HL-60/S4 treated with phorbol 12-myristate 13-acetate at 8.2 ng/mL for 4 days and 3 days (cell line): ENCODE data around the gene CHURC1.

Experiments
- in situ Hi-C: fragments of 300-500 bp; cut with MboI; formaldehyde crosslinking; loops from 2 replicates; pipeline ENCODE4 v1.15.0; 2022; ENCODE audit warnings: low sequenced_read_pairs

CHURC1 gene

GRCh38 chr14:64937821-64938193, 23.6 kb downstream of the CHURC1 start:
- in situ Hi-C loops = no loop called here

- in situ Hi-C loops = no loop called here
Measured at GRCh38 chr14:64938972-64939816, 24.9 kb downstream of the CHURC1 start.

GRCh38 chr14:64939817-64940190, 25.5 kb downstream of the CHURC1 start:
- in situ Hi-C loops = no loop called here

- in situ Hi-C loops = no loop called here
Measured at GRCh38 chr14:64940336-64940910, 26.2 kb downstream of the CHURC1 start.

GRCh38 chr14:64942531-64943111, 28.4 kb downstream of the CHURC1 start, which contains the start of gene GPX2:
Gene GPX2, minus strand, starts transcription at chr14:64942745. Its CDS starts 19 bp downstream, at chr14:64942726.
- in situ Hi-C loops = no loop called here

- in situ Hi-C loops = no loop called here
Measured at GRCh38 chr14:64943556-64943955, 29.3 kb downstream of the CHURC1 start.

GRCh38 chr14:64944041-64944440, 29.8 kb downstream of the CHURC1 start:
- in situ Hi-C loops = no loop called here

- in situ Hi-C loops = no loop called here
Measured at GRCh38 chr14:64944861-64945260, 30.6 kb downstream of the CHURC1 start.

GRCh38 chr14:64945431-64946178, 31.4 kb downstream of the CHURC1 start:
- in situ Hi-C loops = no loop called here

GRCh38 chr14:64946310-64947045, 32.2 kb downstream of the CHURC1 start:
- in situ Hi-C loops = no loop called here

GRCh38 chr14:64947710-64948611, 33.7 kb downstream of the CHURC1 start:
- in situ Hi-C loops = no loop called here

GRCh38 chr14:64948612-64949210, 34.5 kb downstream of the CHURC1 start:
- in situ Hi-C loops = no loop called here

- in situ Hi-C loops = no loop called here
Measured at GRCh38 chr14:64950889-64951288, 36.6 kb downstream of the CHURC1 start.

- in situ Hi-C loops = no loop called here
Measured at GRCh38 chr14:64951291-64951690, 37.0 kb downstream of the CHURC1 start.

- in situ Hi-C loops = no loop called here
Measured at GRCh38 chr14:64951724-64952123, 37.5 kb downstream of the CHURC1 start.

- in situ Hi-C loops = no loop called here
Measured at GRCh38 chr14:64952598-64953309, 38.5 kb downstream of the CHURC1 start.

- in situ Hi-C loops = no loop called here
Measured at GRCh38 chr14:64953310-64953654, 39.0 kb downstream of the CHURC1 start.

- in situ Hi-C loops = no loop called here
Measured at GRCh38 chr14:64953661-64954060, 39.4 kb downstream of the CHURC1 start.
